SK-N-SH treated with all-trans-retinoic acid at 6 μM for 48 hours (cell line): Measurements from ENCODE around the gene SDCCAG8.

ENCODE experiments used
- ARNTL ChIP-seq: fragments of 450-650 bp; formaldehyde crosslinking; IDR thresholded peaks from 2 replicates; pipeline ENCODE4 v1.5.0; 2020; ENCODE audit warnings: low read depth, mild to moderate bottlenecking, moderate library complexity, borderline replicate concordance
- CSDC2 ChIP-seq: fragments of 250-450 bp; sonication (Bioruptor Pico); IDR thresholded peaks from 2 replicates; pipeline ENCODE4 v1.5.0; 2020; ENCODE audit warnings: mild to moderate bottlenecking, moderate library complexity
- CSRNP3 ChIP-seq: fragments of 250-450 bp; sonication (Bioruptor Pico); IDR thresholded peaks from 2 replicates; pipeline ENCODE4 v1.5.1; 2021; ENCODE audit warnings: mild to moderate bottlenecking, moderate library complexity
- ESRRG ChIP-seq: fragments of 250-450 bp; sonication (Bioruptor Pico); IDR thresholded peaks from 2 replicates; pipeline ENCODE4 v1.6.1; 2021; ENCODE audit warnings: mild to moderate bottlenecking
- ISL1 ChIP-seq: fragments of 250-450 bp; sonication (Bioruptor Pico); IDR thresholded peaks from 2 replicates; pipeline ENCODE4 v2.1.2; 2022; ENCODE audit warnings: mild to moderate bottlenecking, moderate library complexity
- OSR1 ChIP-seq: fragments of 250-450 bp; sonication (Bioruptor Pico); IDR thresholded peaks from 2 replicates; pipeline ENCODE4 v1.8.0; 2022; ENCODE audit warnings: moderate library complexity, mild to moderate bottlenecking, inconsistent platforms
- PATZ1 ChIP-seq: fragments of 250-450 bp; sonication (Bioruptor Pico); IDR thresholded peaks from 2 replicates; pipeline ENCODE4 v1.8.0; 2020; ENCODE audit warnings: mild to moderate bottlenecking, moderate library complexity, borderline replicate concordance
- RARB ChIP-seq: fragments of 250-450 bp; sonication (Bioruptor Pico); IDR thresholded peaks from 2 replicates; pipeline ENCODE4 v1.8.0; 2021; ENCODE audit warnings: mild to moderate bottlenecking, moderate library complexity
- TCF4 ChIP-seq: fragments of 250-450 bp; sonication (Bioruptor Pico); IDR thresholded peaks from 2 replicates; pipeline ENCODE4 v1.8.0; 2021; ENCODE audit warnings: mild to moderate bottlenecking, moderate library complexity, borderline replicate concordance
- ZNF8 ChIP-seq: fragments of 450-650 bp; formaldehyde crosslinking; IDR thresholded peaks from 2 replicates; pipeline ENCODE4 v1.5.0; 2020; ENCODE audit warnings: mild to moderate bottlenecking, moderate library complexity

- TF ChIP-seq ZNF8 (CRISPR knock-in tag) (no peak), ARNTL (CRISPR knock-in tag) (no peak), OSR1 (no peak), ISL1 (CRISPR knock-in tag) (no peak), ESRRG (CRISPR knock-in tag) (no peak), CSDC2 (CRISPR knock-in tag) (no peak), RARB (CRISPR knock-in tag) (no peak), TCF4 (CRISPR knock-in tag) (no peak), PATZ1 (no peak), CSRNP3 (CRISPR knock-in tag) (no peak)
Observed at GRCh38 chr1:243379706-243380105, 123.9 kb downstream of the SDCCAG8 start.
